Right atrium auricular region (tissue), 2 donors: ENCODE data around the gene MAD1L1. TPM values are rescaled to one million over a fixed set of nuclear protein-coding genes. Genes with fewer than 3 reads are reported as not detected.

Source experiments
- DNase-seq: peaks from one replicate; pipeline ENCODE4 v3.0.0-alpha.2; 2019; ENCODE audit warnings: low spot score
- H3K27ac ChIP-seq, 2 donors: fragments of 200-600 bp; sonication (generic); 1 replicate in 1 of 2; 2 replicates in 1 of 2; pipeline ENCODE4 v1.5.1; 2016 to 2019
- H3K27me3 ChIP-seq, 2 donors: fragments of 200-600 bp; sonication (generic); one replicate each; pipeline versions ENCODE4 v1.5.1 to v1.6.0; 2017 to 2019
- H3K36me3 ChIP-seq: fragments of 200-600 bp; sonication (generic); one replicate; pipeline ENCODE4 v1.5.1; 2016
- H3K4me1 ChIP-seq, 2 donors: fragments of 200-600 bp; sonication (generic); one replicate each; pipeline versions ENCODE4 v1.5.1 to v1.6.0; 2017 to 2019
- H3K4me3 ChIP-seq, 2 donors: fragments of 200-600 bp; sonication (generic); 1 replicate in 1 of 2; 2 replicates in 1 of 2; pipeline ENCODE4 v1.5.1; 2017 to 2019; ENCODE audit warnings: mild to moderate bottlenecking in 1 of 2, moderate library complexity in 1 of 2
- H3K9me3 ChIP-seq, 2 donors: fragments of 200-600 bp; sonication (generic); one replicate each; pipeline ENCODE4 v1.5.1; 2019
- CTCF ChIP-seq, 2 donors: fragments of 200-600 bp; sonication (generic); IDR thresholded peaks; one replicate each; pipeline ENCODE4 v1.5.1; 2019; ENCODE audit warnings: antibody characterized with exemption in 2 of 2
- total RNA-seq, 2 donors: library from RNA; depleted of rRNA; stranded (reverse); fragments of >200 nt; gene quantifications; one replicate each; pipeline ENCODE4 v1.1.0, GENCODE V29; 2016

MAD1L1 gene
- total RNA-seq, 2 donors from 2014 or later, result 13.3 to 31.9 TPM

- Histone ChIP-seq H3K4me1 (no peaks in the 10 kb centered on the region), H3K4me3 (no peak overlapping the region), H3K36me3 (no peaks in the 10 kb centered on the region), H3K9me3 (no peaks in the 10 kb centered on the region), H3K27ac (no peak overlapping the region), H3K27me3 (no peaks in the 10 kb centered on the region)
- DNase-seq, result no peak
- no peak for TF ChIP-seq CTCF (IDR thresholded peaks at IDR 0.05)
Measured at GRCh38 chr7:2071133-2071832, 161.5 kb downstream of the MAD1L1 start.

GRCh38 chr7:2070151-2070763 is 162.5 kb downstream of the MAD1L1 start:
- TF ChIP-seq CTCF (IDR thresholded peaks at IDR 0.05), result no peak
- Histone ChIP-seq H3K27me3 (no peaks in the 10 kb centered on the region), H3K27ac (no peak overlapping the region), H3K4me3 (no peak overlapping the region), H3K4me1 (no peaks in the 10 kb centered on the region), H3K9me3 (no peaks in the 10 kb centered on the region), H3K36me3 (no peaks in the 10 kb centered on the region)
- no peak for DNase-seq

- no peaks in the 10 kb centered on the region for H3K27me3 ChIP-seq
- TF ChIP-seq CTCF (IDR thresholded peaks at IDR 0.05), result no peak
- DNase-seq, result no peak
Measured at GRCh38 chr7:2069472-2069860, 163.3 kb downstream of the MAD1L1 start.

GRCh38 chr7:2068693-2069471 is 163.9 kb downstream of the MAD1L1 start:
- DNase-seq, result no peak
- H3K36me3 ChIP-seq, result no peaks in the 10 kb centered on the region
- no peak overlapping the region for H3K4me3 ChIP-seq
- H3K27me3 ChIP-seq, result no peaks in the 10 kb centered on the region
- H3K9me3 ChIP-seq, result no peaks in the 10 kb centered on the region
- no peak for TF ChIP-seq CTCF (IDR thresholded peaks at IDR 0.05)
- H3K4me1 ChIP-seq, result peaks cover 0 to under 1% of the 10 kb centered on the region in 2 donors
- H3K27ac ChIP-seq, result no peak overlapping the region

More at GRCh38 chr7:2069472-2069860, 163.3 kb downstream of the MAD1L1 start:
- H3K4me3 ChIP-seq, result no peak overlapping the region
- no peaks in the 10 kb centered on the region for H3K9me3 ChIP-seq
- H3K27ac ChIP-seq, result no peak overlapping the region
- no peaks in the 10 kb centered on the region for H3K4me1 ChIP-seq
- H3K36me3 ChIP-seq, result no peaks in the 10 kb centered on the region

- DNase-seq, result no peak
- H3K4me3 ChIP-seq, result no peak overlapping the region
- H3K27ac ChIP-seq, result no peak overlapping the region
- no peaks in the 10 kb centered on the region for H3K27me3 ChIP-seq
- no peaks in the 10 kb centered on the region for H3K9me3 ChIP-seq
- TF ChIP-seq CTCF (IDR thresholded peaks at IDR 0.05), result no peak
- no peaks in the 10 kb centered on the region for H3K36me3 ChIP-seq
- peaks cover 0 to 7% of the 10 kb centered on the region in 2 donors for H3K4me1 ChIP-seq
Measured at GRCh38 chr7:2066251-2066919, 166.4 kb downstream of the MAD1L1 start.
